ENCODE measurements around the gene NDNF.

The NDNF gene

GRCh38 chr4:121112530-121112929 is 40.2 kb upstream of the NDNF start:
- TF ChIP-seq RAD21 (IDR thresholded peaks at IDR 0.05; ENCODE audit: low read depth) (peak; percentile 32), TCF12 (IDR thresholded peaks at IDR 0.05; ENCODE audit: low read depth) (no peak)

DNA sequence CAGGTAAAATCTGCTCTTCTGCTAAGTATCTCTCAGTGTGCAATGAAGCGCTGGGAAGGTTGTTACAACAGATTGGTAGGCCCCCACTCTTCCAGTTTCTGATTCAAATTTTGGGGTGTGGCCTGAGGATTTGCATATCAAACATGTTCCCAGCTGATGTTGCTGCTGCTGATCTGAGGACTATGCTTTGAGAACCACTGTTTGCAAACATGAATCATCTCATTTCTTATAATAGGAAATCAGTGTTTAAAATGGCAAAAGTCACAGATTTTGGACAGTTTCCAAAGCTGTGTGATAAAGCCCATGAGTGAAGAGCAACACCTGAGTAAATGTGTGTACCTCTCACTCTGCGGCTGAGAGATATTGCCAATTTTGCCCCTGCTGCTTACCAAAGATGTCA is 36.2 kb upstream of the NDNF start:
- TF ChIP-seq, protein P1, sequence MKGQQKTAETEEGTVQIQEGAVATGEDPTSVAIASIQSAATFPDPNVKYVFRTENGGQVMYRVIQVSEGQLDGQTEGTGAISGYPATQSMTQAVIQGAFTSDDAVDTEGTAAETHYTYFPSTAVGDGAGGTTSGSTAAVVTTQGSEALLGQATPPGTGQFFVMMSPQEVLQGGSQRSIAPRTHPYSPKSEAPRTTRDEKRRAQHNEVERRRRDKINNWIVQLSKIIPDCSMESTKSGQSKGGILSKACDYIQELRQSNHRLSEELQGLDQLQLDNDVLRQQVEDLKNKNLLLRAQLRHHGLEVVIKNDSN (IDR thresholded peaks at IDR 0.05): no peak
- TF ChIP-seq FOXM1 (IDR thresholded peaks at IDR 0.05; ENCODE audit: borderline replicate concordance, low read depth) (no peak), TCF12 (IDR thresholded peaks at IDR 0.05; ENCODE audit: low read depth) (no peak), CEBPB (IDR thresholded peaks at IDR 0.05) (no peak), EGR1 (IDR thresholded peaks at IDR 0.05) (no peak), EP300 (IDR thresholded peaks at IDR 0.05; ENCODE audit: borderline replicate concordance) (no peak), TAF1 (IDR thresholded peaks at IDR 0.05; ENCODE audit: low read depth) (no peak), TEAD4 (IDR thresholded peaks at IDR 0.05) (no peak)
- TF ChIP-seq, protein P2, sequence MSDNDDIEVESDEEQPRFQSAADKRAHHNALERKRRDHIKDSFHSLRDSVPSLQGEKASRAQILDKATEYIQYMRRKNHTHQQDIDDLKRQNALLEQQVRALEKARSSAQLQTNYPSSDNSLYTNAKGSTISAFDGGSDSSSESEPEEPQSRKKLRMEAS (IDR thresholded peaks at IDR 0.05): no peak

GRCh38 chr4:121107507-121107906 is 35.2 kb upstream of the NDNF start:
- TF ChIP-seq, protein P3, sequence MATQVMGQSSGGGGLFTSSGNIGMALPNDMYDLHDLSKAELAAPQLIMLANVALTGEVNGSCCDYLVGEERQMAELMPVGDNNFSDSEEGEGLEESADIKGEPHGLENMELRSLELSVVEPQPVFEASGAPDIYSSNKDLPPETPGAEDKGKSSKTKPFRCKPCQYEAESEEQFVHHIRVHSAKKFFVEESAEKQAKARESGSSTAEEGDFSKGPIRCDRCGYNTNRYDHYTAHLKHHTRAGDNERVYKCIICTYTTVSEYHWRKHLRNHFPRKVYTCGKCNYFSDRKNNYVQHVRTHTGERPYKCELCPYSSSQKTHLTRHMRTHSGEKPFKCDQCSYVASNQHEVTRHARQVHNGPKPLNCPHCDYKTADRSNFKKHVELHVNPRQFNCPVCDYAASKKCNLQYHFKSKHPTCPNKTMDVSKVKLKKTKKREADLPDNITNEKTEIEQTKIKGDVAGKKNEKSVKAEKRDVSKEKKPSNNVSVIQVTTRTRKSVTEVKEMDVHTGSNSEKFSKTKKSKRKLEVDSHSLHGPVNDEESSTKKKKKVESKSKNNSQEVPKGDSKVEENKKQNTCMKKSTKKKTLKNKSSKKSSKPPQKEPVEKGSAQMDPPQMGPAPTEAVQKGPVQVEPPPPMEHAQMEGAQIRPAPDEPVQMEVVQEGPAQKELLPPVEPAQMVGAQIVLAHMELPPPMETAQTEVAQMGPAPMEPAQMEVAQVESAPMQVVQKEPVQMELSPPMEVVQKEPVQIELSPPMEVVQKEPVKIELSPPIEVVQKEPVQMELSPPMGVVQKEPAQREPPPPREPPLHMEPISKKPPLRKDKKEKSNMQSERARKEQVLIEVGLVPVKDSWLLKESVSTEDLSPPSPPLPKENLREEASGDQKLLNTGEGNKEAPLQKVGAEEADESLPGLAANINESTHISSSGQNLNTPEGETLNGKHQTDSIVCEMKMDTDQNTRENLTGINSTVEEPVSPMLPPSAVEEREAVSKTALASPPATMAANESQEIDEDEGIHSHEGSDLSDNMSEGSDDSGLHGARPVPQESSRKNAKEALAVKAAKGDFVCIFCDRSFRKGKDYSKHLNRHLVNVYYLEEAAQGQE (IDR thresholded peaks at IDR 0.05; ENCODE audit: low read depth): peak; percentile 65; the same call in 1 of the 2 replicates
- no peak for TF ChIP-seq FOXM1 (IDR thresholded peaks at IDR 0.05; ENCODE audit: borderline replicate concordance, low read depth)

- TF ChIP-seq NFIC (IDR thresholded peaks at IDR 0.05) (no peak), CEBPB (IDR thresholded peaks at IDR 0.05) (no peak), CREB1 (IDR thresholded peaks at IDR 0.05; ENCODE audit: low read depth) (no peak), TAF1 (IDR thresholded peaks at IDR 0.05; ENCODE audit: low read depth) (no peak), RAD21 (IDR thresholded peaks at IDR 0.05; ENCODE audit: low read depth) (no peak), ZBTB7A (IDR thresholded peaks at IDR 0.05; ENCODE audit: low read depth) (no peak), EGR1 (IDR thresholded peaks at IDR 0.05) (no peak), EP300 (IDR thresholded peaks at IDR 0.05; ENCODE audit: borderline replicate concordance) (no peak)
- TF ChIP-seq, protein P1 (IDR thresholded peaks at IDR 0.05): no peak
- TF ChIP-seq, protein P3 (IDR thresholded peaks at IDR 0.05; ENCODE audit: low read depth): no peak
Observed at GRCh38 chr4:121100093-121100775, 27.9 kb upstream of the NDNF start.

DNA sequence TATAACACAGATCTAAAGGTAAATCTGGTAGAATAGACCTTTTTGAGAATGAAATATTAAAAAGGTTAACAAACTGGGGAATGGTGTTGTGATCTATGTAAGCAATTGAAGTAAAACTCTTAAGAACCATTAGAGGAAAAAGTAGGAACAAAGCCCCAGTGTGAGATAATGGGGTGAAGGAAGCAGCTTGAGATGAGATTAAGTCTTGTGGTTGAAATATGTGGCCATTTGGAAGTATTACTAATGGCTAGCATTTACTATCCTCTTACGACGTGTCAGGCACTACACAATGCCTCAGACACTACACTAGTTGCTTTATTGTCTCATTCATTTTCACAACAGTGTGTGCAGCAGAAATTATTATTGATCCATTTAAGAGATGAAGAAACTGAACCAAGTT is 25.9 kb upstream of the NDNF start:
- no peak for TF ChIP-seq FOXM1 (IDR thresholded peaks at IDR 0.05; ENCODE audit: borderline replicate concordance, low read depth)

GRCh38 chr4:121096629-121097028 is 24.3 kb upstream of the NDNF start:
- peak; percentile 64 for TF ChIP-seq RAD21 (IDR thresholded peaks at IDR 0.05; ENCODE audit: low read depth)
- no peak for TF ChIP-seq NFIC (IDR thresholded peaks at IDR 0.05)

- no peak for TF ChIP-seq EGR1 (IDR thresholded peaks at IDR 0.05)
- TF ChIP-seq, protein P2 (IDR thresholded peaks at IDR 0.05): no peak
- TF ChIP-seq, protein P1 (IDR thresholded peaks at IDR 0.05): no peak
- TF ChIP-seq ZBTB7A (IDR thresholded peaks at IDR 0.05; ENCODE audit: low read depth): no peak
- no peak for TF ChIP-seq FOXM1 (IDR thresholded peaks at IDR 0.05; ENCODE audit: borderline replicate concordance, low read depth)
Observed at GRCh38 chr4:121096191-121096590, 23.9 kb upstream of the NDNF start.
